Measurements from ENCODE around the gene MAN2A2. TPM values are rescaled to one million over a fixed set of nuclear protein-coding genes. Genes with fewer than 3 reads are reported as not detected.

The MAN2A2 gene
- total and polyA plus RNA-seq, 2 experiments from 2014 or later, result 4.3 to 7.7 TPM

GRCh38 chr15:90885432-90886290 is 17.4 kb upstream of the MAN2A2 start:
- WGBS, 2 experiments (ENCODE audit: low coverage in 1 of 2, low lambda C conversion rate in 2 of 2, missing lambda C conversion rate in 2 of 2), result 42 to 45% methylated on average over 23 of the region's 23 CpGs
- Histone ChIP-seq H3K9me3 (ENCODE audit: low read depth) (no peaks in the 10 kb centered on the region), H3K4me3 (no peak overlapping the region), H4K20me1 (ENCODE audit: insufficient read depth) (no peaks in the 10 kb centered on the region), H3K79me2 (ENCODE audit: insufficient read depth) (no peaks in the 10 kb centered on the region), H3K27ac (no peak overlapping the region), H3K36me3 (ENCODE audit: low read depth) (no peaks in the 10 kb centered on the region), H3K9me2 (ENCODE audit: insufficient read depth) (no peaks in the 10 kb centered on the region), H3K4me2 (ENCODE audit: unreplicated experiment) (no peak overlapping the region), H3K9ac (no peak overlapping the region; the same call in 1 of the 2 replicates), H2AFZ (peak overlapping the region; percentile 91), H3K27me3 (replicated peaks; ENCODE audit: insufficient read depth) (no peaks in the 10 kb centered on the region), H3K4me1 (ENCODE audit: insufficient read depth) (peaks cover 4% of the 10 kb centered on the region; the same call in 1 of the 2 replicates), H3F3A (ENCODE audit: insufficient read depth) (peaks cover 6% of the 10 kb centered on the region; the same call in 1 of the 2 replicates)
- in situ Hi-C loops (cut with MboI), result loop anchor here (10.0 to 25.0 kb wide), 2 partner anchors 231 to 573 kb away; no protein-coding TSS in a partner anchor
- no peak for TF ChIP-seq EZH2phosphoT487 (IDR thresholded peaks at IDR 0.05; ENCODE audit: insufficient read depth, low read depth)
- TF ChIP-seq EZH2 (IDR thresholded peaks at IDR 0.05; ENCODE audit: insufficient read depth, poor library complexity, severe bottlenecking), result no peak
- peak; percentile 68 for DNase-seq

GRCh38 chr15:90886291-90886614 is 16.8 kb upstream of the MAN2A2 start:
- in situ Hi-C loops (cut with MboI), result loop anchor here (10.0 to 25.0 kb wide), 2 partner anchors 231 to 574 kb away; no protein-coding TSS in a partner anchor
- H3K36me3 ChIP-seq (ENCODE audit: low read depth), result no peaks in the 10 kb centered on the region
- peak overlapping the region; percentile 91; the same call in 1 of the 2 replicates for H2AFZ ChIP-seq
- 11 to 13% methylated on average over 5 of the region's 5 CpGs for whole genome bisulfite sequencing, 2 experiments (ENCODE audit: low coverage in 1 of 2, low lambda C conversion rate in 2 of 2, missing lambda C conversion rate in 2 of 2)
- DNase-seq, result no peak
- peaks cover 6% of the 10 kb centered on the region; the same call in 1 of the 2 replicates for H3F3A ChIP-seq (ENCODE audit: insufficient read depth)
- no peak overlapping the region for H3K27ac ChIP-seq
- H3K4me1 ChIP-seq (ENCODE audit: insufficient read depth), result peaks cover 4% of the 10 kb centered on the region; the same call in 1 of the 2 replicates
- no peaks in the 10 kb centered on the region for H3K9me3 ChIP-seq (ENCODE audit: low read depth)
- no peaks in the 10 kb centered on the region for H3K27me3 ChIP-seq (replicated peaks; ENCODE audit: insufficient read depth)
- no peak overlapping the region for H3K4me3 ChIP-seq
- H3K9me2 ChIP-seq (ENCODE audit: insufficient read depth), result no peaks in the 10 kb centered on the region
- H3K4me2 ChIP-seq (ENCODE audit: unreplicated experiment), result no peak overlapping the region
- no peaks in the 10 kb centered on the region for H3K79me2 ChIP-seq (ENCODE audit: insufficient read depth)
- no peaks in the 10 kb centered on the region for H4K20me1 ChIP-seq (ENCODE audit: insufficient read depth)
- TF ChIP-seq EZH2 (IDR thresholded peaks at IDR 0.05; ENCODE audit: insufficient read depth, poor library complexity, severe bottlenecking), result no peak
- no peak for TF ChIP-seq EZH2phosphoT487 (IDR thresholded peaks at IDR 0.05; ENCODE audit: insufficient read depth, low read depth)
- H3K9ac ChIP-seq, result no peak overlapping the region

GRCh38 chr15:90887037-90887481 is 16.0 kb upstream of the MAN2A2 start:
- no peak overlapping the region for H3K4me2 ChIP-seq (ENCODE audit: unreplicated experiment)
- H3K9me3 ChIP-seq (ENCODE audit: low read depth), result no peaks in the 10 kb centered on the region
- no peaks in the 10 kb centered on the region for H3K79me2 ChIP-seq (ENCODE audit: insufficient read depth)
- no peak overlapping the region for H3K4me3 ChIP-seq
- H3K27ac ChIP-seq, result no peak overlapping the region
- WGBS, 2 experiments (ENCODE audit: low coverage in 1 of 2, low lambda C conversion rate in 2 of 2, missing lambda C conversion rate in 2 of 2), result 75 to 91% methylated on average over 9 to 13 of the region's 13 CpGs
- no peak overlapping the region for H3K9ac ChIP-seq
- TF ChIP-seq EZH2 (IDR thresholded peaks at IDR 0.05; ENCODE audit: insufficient read depth, poor library complexity, severe bottlenecking) (no peak), EZH2phosphoT487 (IDR thresholded peaks at IDR 0.05; ENCODE audit: insufficient read depth, low read depth) (no peak)
- no peaks in the 10 kb centered on the region for H3K27me3 ChIP-seq (replicated peaks; ENCODE audit: insufficient read depth)
- no peak for DNase-seq
- no peak overlapping the region for H2AFZ ChIP-seq
- H3F3A ChIP-seq (ENCODE audit: insufficient read depth), result 0 out of 2 replicates have a peak, but pooled peaks cover 6% of the 10 kb centered on the region
- in situ Hi-C loops (cut with MboI), result loop anchor here (10.0 to 25.0 kb wide), 2 partner anchors 232 to 575 kb away; no protein-coding TSS in a partner anchor
- no peaks in the 10 kb centered on the region for H3K9me2 ChIP-seq (ENCODE audit: insufficient read depth)
- H4K20me1 ChIP-seq (ENCODE audit: insufficient read depth), result no peaks in the 10 kb centered on the region
- no peaks in the 10 kb centered on the region for H3K36me3 ChIP-seq (ENCODE audit: low read depth)
- H3K4me1 ChIP-seq (ENCODE audit: insufficient read depth), result peaks cover 4% of the 10 kb centered on the region; the same call in 1 of the 2 replicates

- Histone ChIP-seq H2AFZ (no peak overlapping the region), H3K79me2 (ENCODE audit: insufficient read depth) (no peaks in the 10 kb centered on the region), H3K36me3 (ENCODE audit: low read depth) (no peaks in the 10 kb centered on the region), H3K4me2 (ENCODE audit: unreplicated experiment) (no peak overlapping the region), H3F3A (ENCODE audit: insufficient read depth) (0 out of 2 replicates have a peak, but pooled peaks cover 6% of the 10 kb centered on the region), H3K4me3 (no peak overlapping the region), H3K9me2 (ENCODE audit: insufficient read depth) (no peaks in the 10 kb centered on the region), H3K9ac (no peak overlapping the region), H3K9me3 (ENCODE audit: low read depth) (no peaks in the 10 kb centered on the region), H4K20me1 (ENCODE audit: insufficient read depth) (no peaks in the 10 kb centered on the region), H3K27me3 (replicated peaks; ENCODE audit: insufficient read depth) (no peaks in the 10 kb centered on the region), H3K27ac (no peak overlapping the region), H3K4me1 (ENCODE audit: insufficient read depth) (peaks cover 2% of the 10 kb centered on the region; the same call in 1 of the 2 replicates)
- 92 to 95% methylated on average over 18 of the region's 18 CpGs for WGBS, 2 experiments (ENCODE audit: low coverage in 1 of 2, low lambda C conversion rate in 2 of 2, missing lambda C conversion rate in 2 of 2)
- TF ChIP-seq EZH2phosphoT487 (IDR thresholded peaks at IDR 0.05; ENCODE audit: insufficient read depth, low read depth) (no peak), EZH2 (IDR thresholded peaks at IDR 0.05; ENCODE audit: insufficient read depth, poor library complexity, severe bottlenecking) (no peak)
- in situ Hi-C loops (cut with MboI), result loop anchor here (10.0 to 25.0 kb wide), 2 partner anchors 235 to 577 kb away; no protein-coding TSS in a partner anchor
- DNase-seq, result no peak
Observed at GRCh38 chr15:90889313-90889730, 13.8 kb upstream of the MAN2A2 start.

Measured in GM23248 (cell line).